ENCODE measurements around the gene HEATR5A. TPM values are rescaled to one million over a fixed set of nuclear protein-coding genes. Genes with fewer than 3 reads are reported as not detected.

Gene HEATR5A
- total and polyA plus RNA-seq, 10 of the 15 experiments (the other 5 are each of a cell fraction or from before 2014, with no cell fraction given), result 5.1 to 37.1 (median 13.8) TPM

GRCh38 chr14:31411218-31411727 lies 9.1 kb downstream of the HEATR5A start:
- Histone ChIP-seq H3K4me3 (no peak overlapping the region), H3K36me3 (ENCODE audit: control insufficient read depth in 2 of 2, insufficient read depth in 2 of 2, low read length in 1 of 2) (no peaks in the 10 kb centered on the region), H4K20me1 (ENCODE audit: control insufficient read depth, insufficient read depth) (no peaks in the 10 kb centered on the region), H3K27ac (ENCODE audit: control insufficient read depth, insufficient read depth) (no peak overlapping the region), H3K9me3 (replicated peaks; ENCODE audit: control insufficient read depth, insufficient read depth, low read length) (no peaks in the 10 kb centered on the region), H3K79me2 (ENCODE audit: control insufficient read depth, insufficient read depth, low read length) (no peaks in the 10 kb centered on the region), H3K27me3 (replicated peaks in 1 of 2; ENCODE audit: control insufficient read depth in 2 of 2, insufficient read depth in 2 of 2, low read length in 1 of 2) (no peaks in the 10 kb centered on the region), H3K4me2 (ENCODE audit: control insufficient read depth, insufficient read depth) (no peak overlapping the region), H2AFZ (ENCODE audit: control insufficient read depth, low read depth, low read length) (no peak overlapping the region), H3K4me1 (ENCODE audit: control insufficient read depth, insufficient read depth, low read length) (no peaks in the 10 kb centered on the region; the same call in 1 of the 2 replicates), H3K9ac (ENCODE audit: control insufficient read depth, insufficient read depth, low read length) (no peak overlapping the region)
- intact Hi-C loops (cut with micrococcal nuclease; ENCODE audit: unreplicated experiment) (no loop called here), in situ Hi-C loops (cut with MboI) (no loop called here)
- ChIA-PET RAD21 (ENCODE audit: unreplicated experiment) (interaction anchor here (2.1 kb wide), 1 partner anchor 9 kb away, joined by 11 read pairs; the partner anchor contains the start of gene HEATR5A), CTCF (no interaction called here), POLR2A (interaction anchor here (1.9 kb wide), 1 partner anchor 9 kb away, joined by 12 read pairs; the partner anchor contains the start of gene HEATR5A), SMC1A (ENCODE audit: uncharacterized antibody, unreplicated experiment) (interaction anchor here (1.5 kb wide), 1 partner anchor 9 kb away, joined by 3 read pairs; the partner anchor contains the start of gene HEATR5A)
- no peak for FAIRE-seq
- BruUV-seq (replicated peaks), result no TSS peak
- WGBS (ENCODE audit: insufficient coverage, insufficient replicate concordance, low lambda C conversion rate, missing lambda C conversion rate), result 89% methylated on average over 2 of the region's 2 CpGs
- ATAC-seq, result no peak
- DNase-seq (ENCODE audit: low read depth, low spot score), result no peak
- TF ChIP-seq SUZ12 (IDR thresholded peaks at IDR 0.05; ENCODE audit: unreplicated experiment) (no peak), ZNF592 (IDR thresholded peaks at IDR 0.05) (no peak), CHD4 (IDR thresholded peaks at IDR 0.05) (no peak), CREM (IDR thresholded peaks at IDR 0.05; ENCODE audit: low read depth) (no peak), HCFC1 (IDR thresholded peaks at IDR 0.05; ENCODE audit: low read length) (no peak), NRF1 (conservative IDR thresholded peaks at IDR 0.05; ENCODE audit: low read depth, low read length) (no peak), SMAD5 (IDR thresholded peaks at IDR 0.05; ENCODE audit: low read depth) (no peak), POU2F2 (IDR thresholded peaks at IDR 0.05; ENCODE audit: borderline replicate concordance, low read depth, low read length) (no peak), PAX8 (IDR thresholded peaks at IDR 0.05) (no peak), ASH2L (IDR thresholded peaks at IDR 0.05; ENCODE audit: borderline replicate concordance, low read depth) (no peak)
- TF ChIP-seq, protein P1, sequence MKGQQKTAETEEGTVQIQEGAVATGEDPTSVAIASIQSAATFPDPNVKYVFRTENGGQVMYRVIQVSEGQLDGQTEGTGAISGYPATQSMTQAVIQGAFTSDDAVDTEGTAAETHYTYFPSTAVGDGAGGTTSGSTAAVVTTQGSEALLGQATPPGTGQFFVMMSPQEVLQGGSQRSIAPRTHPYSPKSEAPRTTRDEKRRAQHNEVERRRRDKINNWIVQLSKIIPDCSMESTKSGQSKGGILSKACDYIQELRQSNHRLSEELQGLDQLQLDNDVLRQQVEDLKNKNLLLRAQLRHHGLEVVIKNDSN (IDR thresholded peaks at IDR 0.05; ENCODE audit: borderline replicate concordance, extremely low read length, insufficient read depth, low read depth, low read length), result no peak
- TF ChIP-seq, protein P2, sequence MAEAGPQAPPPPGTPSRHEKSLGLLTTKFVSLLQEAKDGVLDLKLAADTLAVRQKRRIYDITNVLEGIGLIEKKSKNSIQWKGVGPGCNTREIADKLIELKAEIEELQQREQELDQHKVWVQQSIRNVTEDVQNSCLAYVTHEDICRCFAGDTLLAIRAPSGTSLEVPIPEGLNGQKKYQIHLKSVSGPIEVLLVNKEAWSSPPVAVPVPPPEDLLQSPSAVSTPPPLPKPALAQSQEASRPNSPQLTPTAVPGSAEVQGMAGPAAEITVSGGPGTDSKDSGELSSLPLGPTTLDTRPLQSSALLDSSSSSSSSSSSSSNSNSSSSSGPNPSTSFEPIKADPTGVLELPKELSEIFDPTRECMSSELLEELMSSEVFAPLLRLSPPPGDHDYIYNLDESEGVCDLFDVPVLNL (IDR thresholded peaks at IDR 0.05; ENCODE audit: low read depth, low read length), result no peak
- TF ChIP-seq, protein P3, sequence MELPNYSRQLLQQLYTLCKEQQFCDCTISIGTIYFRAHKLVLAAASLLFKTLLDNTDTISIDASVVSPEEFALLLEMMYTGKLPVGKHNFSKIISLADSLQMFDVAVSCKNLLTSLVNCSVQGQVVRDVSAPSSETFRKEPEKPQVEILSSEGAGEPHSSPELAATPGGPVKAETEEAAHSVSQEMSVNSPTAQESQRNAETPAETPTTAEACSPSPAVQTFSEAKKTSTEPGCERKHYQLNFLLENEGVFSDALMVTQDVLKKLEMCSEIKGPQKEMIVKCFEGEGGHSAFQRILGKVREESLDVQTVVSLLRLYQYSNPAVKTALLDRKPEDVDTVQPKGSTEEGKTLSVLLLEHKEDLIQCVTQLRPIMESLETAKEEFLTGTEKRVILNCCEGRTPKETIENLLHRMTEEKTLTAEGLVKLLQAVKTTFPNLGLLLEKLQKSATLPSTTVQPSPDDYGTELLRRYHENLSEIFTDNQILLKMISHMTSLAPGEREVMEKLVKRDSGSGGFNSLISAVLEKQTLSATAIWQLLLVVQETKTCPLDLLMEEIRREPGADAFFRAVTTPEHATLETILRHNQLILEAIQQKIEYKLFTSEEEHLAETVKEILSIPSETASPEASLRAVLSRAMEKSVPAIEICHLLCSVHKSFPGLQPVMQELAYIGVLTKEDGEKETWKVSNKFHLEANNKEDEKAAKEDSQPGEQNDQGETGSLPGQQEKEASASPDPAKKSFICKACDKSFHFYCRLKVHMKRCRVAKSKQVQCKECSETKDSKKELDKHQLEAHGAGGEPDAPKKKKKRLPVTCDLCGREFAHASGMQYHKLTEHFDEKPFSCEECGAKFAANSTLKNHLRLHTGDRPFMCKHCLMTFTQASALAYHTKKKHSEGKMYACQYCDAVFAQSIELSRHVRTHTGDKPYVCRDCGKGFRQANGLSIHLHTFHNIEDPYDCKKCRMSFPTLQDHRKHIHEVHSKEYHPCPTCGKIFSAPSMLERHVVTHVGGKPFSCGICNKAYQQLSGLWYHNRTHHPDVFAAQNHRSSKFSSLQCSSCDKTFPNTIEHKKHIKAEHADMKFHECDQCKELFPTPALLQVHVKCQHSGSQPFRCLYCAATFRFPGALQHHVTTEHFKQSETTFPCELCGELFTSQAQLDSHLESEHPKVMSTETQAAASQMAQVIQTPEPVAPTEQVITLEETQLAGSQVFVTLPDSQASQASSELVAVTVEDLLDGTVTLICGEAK (IDR thresholded peaks at IDR 0.05; ENCODE audit: borderline replicate concordance), result no peak
